Stimulated activated CD4-positive, alpha-beta T cell treated with anti-CD3 and anti-CD28 coated beads, TNF-alpha, amount 100 ng/mL, for 48 hours (primary cell): Measurements from ENCODE around the gene SIGLEC8.
"Not testable (repeated sequence)": the region's sequence is repeated elsewhere in the genome, so short reads cannot be mapped to it uniquely, and the experiment has no call there.

ENCODE experiments used
- DNase-seq, 3 donors: peaks; one replicate each; pipeline ENCODE4 v3.0.0-alpha.2; 2020; ENCODE audit warnings: low read depth in 3 of 3

SIGLEC8 gene

GRCh38 chr19:51458051-51458645 lies at the start of gene SIGLEC8:
Gene SIGLEC8, minus strand, starts transcription at chr19:51458454. Its CDS starts 67 bp downstream, at chr19:51458387.
- DNase-seq, result no peak

- DNase-seq, result no peak
These were observed 49.4 kb upstream of the SIGLEC8 start for GRCh38 chr19:51507640-51508058.

GRCh38 chr19:51507192-51507591 lies 48.9 kb upstream of the SIGLEC8 start:
- no peak for DNase-seq

- DNase-seq, result no peak
These were observed 47.6 kb upstream of the SIGLEC8 start for GRCh38 chr19:51505904-51506303.

GRCh38 chr19:51503896-51504295 lies 45.6 kb upstream of the SIGLEC8 start:
- no peak for DNase-seq

- DNase-seq, result no peak
These were observed 45.1 kb upstream of the SIGLEC8 start for GRCh38 chr19:51503286-51503817.

- peak in 2 of 3 donors; percentile 7 to 19 for DNase-seq
These were observed 43.5 kb upstream of the SIGLEC8 start, which contains the start of gene SIGLEC12 for GRCh38 chr19:51501594-51502263. Gene SIGLEC12, minus strand, starts transcription at chr19:51501800. Its CDS starts 67 bp downstream, at chr19:51501733.

- not testable (repeated sequence) for DNase-seq
These were observed 42.7 kb upstream of the SIGLEC8 start for GRCh38 chr19:51500931-51501330.

- DNase-seq, result no peak
These were observed 39.4 kb upstream of the SIGLEC8 start for GRCh38 chr19:51497666-51498065.

GRCh38 chr19:51493776-51494175 lies 35.5 kb upstream of the SIGLEC8 start:
- no peak for DNase-seq

GRCh38 chr19:51491586-51491985 lies 33.3 kb upstream of the SIGLEC8 start:
- no peak for DNase-seq

- DNase-seq, result no peak
These were observed 32.4 kb upstream of the SIGLEC8 start for GRCh38 chr19:51490676-51491075.

GRCh38 chr19:51489113-51489512 lies 30.9 kb upstream of the SIGLEC8 start:
- no peak for DNase-seq

GRCh38 chr19:51488491-51488890 lies 30.2 kb upstream of the SIGLEC8 start:
- no peak for DNase-seq

- DNase-seq, result no peak
These were observed 27.9 kb upstream of the SIGLEC8 start for GRCh38 chr19:51485960-51486660.

GRCh38 chr19:51480590-51480989 lies 22.3 kb upstream of the SIGLEC8 start:
- no peak for DNase-seq

GRCh38 chr19:51479531-51480331 lies 21.5 kb upstream of the SIGLEC8 start:
- peak in 2 of 3 donors; percentile 27 to 40 for DNase-seq

GRCh38 chr19:51478381-51479234 lies 20.4 kb upstream of the SIGLEC8 start, which contains the start of gene CEACAM18:
Gene CEACAM18, plus strand, starts transcription at chr19:51478539.
- DNase-seq, result no peak

- no peak for DNase-seq
These were observed 19.1 kb upstream of the SIGLEC8 start for GRCh38 chr19:51477344-51477743.

- DNase-seq, result no peak
These were observed 17.9 kb upstream of the SIGLEC8 start for GRCh38 chr19:51476164-51476563.
